GM21360 (cell line): ENCODE results near the gene PDCD1.
"Not testable (repeated sequence)": the region's sequence is repeated elsewhere in the genome, so short reads cannot be mapped to it uniquely, and the experiment has no call there.

Experiments used
- ATAC-seq: cut with Tn5 transposase; IDR thresholded peaks from one replicate; pipeline ENCODE4 v1.9.1; 2021; ENCODE audit warnings: mild to moderate bottlenecking, moderate library complexity; ENCODE audit not compliant: unreplicated experiment

PDCD1 gene

GRCh38 chr2:241879326-241879725 lies 20.6 kb upstream of the PDCD1 start:
- no peak for ATAC-seq

- no peak for ATAC-seq
Observed at GRCh38 chr2:241877989-241878970, 19.6 kb upstream of the PDCD1 start.

- no peak for ATAC-seq
Observed at GRCh38 chr2:241877197-241877685, 18.5 kb upstream of the PDCD1 start.

GRCh38 chr2:241876528-241877196 lies 18.0 kb upstream of the PDCD1 start:
- ATAC-seq = no peak

GRCh38 chr2:241875754-241876527 lies 17.2 kb upstream of the PDCD1 start:
- ATAC-seq = not testable (repeated sequence)

GRCh38 chr2:241874277-241874925 lies 15.7 kb upstream of the PDCD1 start:
- no peak for ATAC-seq

GRCh38 chr2:241873803-241874110 lies 15.1 kb upstream of the PDCD1 start:
- no peak for ATAC-seq

- no peak for ATAC-seq
Observed at GRCh38 chr2:241873081-241873802, 14.5 kb upstream of the PDCD1 start.

GRCh38 chr2:241872313-241872642 lies 13.6 kb upstream of the PDCD1 start:
- ATAC-seq = no peak

GRCh38 chr2:241871538-241872312 lies 13.0 kb upstream of the PDCD1 start:
- ATAC-seq = no peak

- ATAC-seq = no peak
Observed at GRCh38 chr2:241870611-241871537, 12.2 kb upstream of the PDCD1 start.

- ATAC-seq = no peak
Observed at GRCh38 chr2:241870081-241870541, 11.4 kb upstream of the PDCD1 start.

- no peak for ATAC-seq
Observed at GRCh38 chr2:241869087-241869961, 10.6 kb upstream of the PDCD1 start, which contains the start of gene RTP5. TSS of gene RTP5 (plus strand) at chr2:241869729. CDS start at chr2:241869757, 28 bp downstream.

GRCh38 chr2:241868661-241869081 lies 10.0 kb upstream of the PDCD1 start:
- ATAC-seq = no peak

GRCh38 chr2:241867776-241868420 lies 9.2 kb upstream of the PDCD1 start:
- ATAC-seq = no peak

- ATAC-seq = no peak
Observed at GRCh38 chr2:241866790-241867645, 8.3 kb upstream of the PDCD1 start.
